Neural cell (in vitro differentiated cells): ENCODE data around the gene CPB2.

ENCODE experiments used
- EP300 ChIP-seq: fragments of 450-650 bp; conservative IDR thresholded peaks from 2 replicates; pipeline ENCODE4 v1.6.1; 2014; ENCODE audit warnings: antibody characterized with exemption, mild to moderate bottlenecking, moderate library complexity; ENCODE audit not compliant: poor library complexity, severe bottlenecking
- EZH2 ChIP-seq: fragments of 200-600, 300-800 bp; shearing (Covaris generic), sonication (generic); IDR thresholded peaks from 2 replicates; pipeline ENCODE4 v1.6.1; 2014; ENCODE audit warnings: antibody characterized with exemption, low read length, borderline replicate concordance, mild to moderate bottlenecking; ENCODE audit not compliant: insufficient read depth, poor library complexity, severe bottlenecking
- POLR2AphosphoS5 ChIP-seq: IDR thresholded peaks from 2 replicates; pipeline ENCODE4 v1.6.1; 2012
- SMC3 ChIP-seq: fragments of 450-650 bp; conservative IDR thresholded peaks from 2 replicates; pipeline ENCODE4 v1.6.1; 2014; ENCODE audit warnings: antibody characterized with exemption, mild to moderate bottlenecking, moderate library complexity; ENCODE audit not compliant: poor library complexity
- TF ChIP-seq, protein P1 (sequence below): fragments of 450-650 bp; IDR thresholded peaks from 2 replicates; pipeline ENCODE4 v1.5.1; 2014; ENCODE audit warnings: antibody characterized with exemption, mild to moderate bottlenecking, moderate library complexity; ENCODE audit not compliant: poor library complexity, severe bottlenecking

- TF ChIP-seq, protein P1, sequence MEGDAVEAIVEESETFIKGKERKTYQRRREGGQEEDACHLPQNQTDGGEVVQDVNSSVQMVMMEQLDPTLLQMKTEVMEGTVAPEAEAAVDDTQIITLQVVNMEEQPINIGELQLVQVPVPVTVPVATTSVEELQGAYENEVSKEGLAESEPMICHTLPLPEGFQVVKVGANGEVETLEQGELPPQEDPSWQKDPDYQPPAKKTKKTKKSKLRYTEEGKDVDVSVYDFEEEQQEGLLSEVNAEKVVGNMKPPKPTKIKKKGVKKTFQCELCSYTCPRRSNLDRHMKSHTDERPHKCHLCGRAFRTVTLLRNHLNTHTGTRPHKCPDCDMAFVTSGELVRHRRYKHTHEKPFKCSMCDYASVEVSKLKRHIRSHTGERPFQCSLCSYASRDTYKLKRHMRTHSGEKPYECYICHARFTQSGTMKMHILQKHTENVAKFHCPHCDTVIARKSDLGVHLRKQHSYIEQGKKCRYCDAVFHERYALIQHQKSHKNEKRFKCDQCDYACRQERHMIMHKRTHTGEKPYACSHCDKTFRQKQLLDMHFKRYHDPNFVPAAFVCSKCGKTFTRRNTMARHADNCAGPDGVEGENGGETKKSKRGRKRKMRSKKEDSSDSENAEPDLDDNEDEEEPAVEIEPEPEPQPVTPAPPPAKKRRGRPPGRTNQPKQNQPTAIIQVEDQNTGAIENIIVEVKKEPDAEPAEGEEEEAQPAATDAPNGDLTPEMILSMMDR, result no peak
- TF ChIP-seq EP300, result no peak
- TF ChIP-seq POLR2AphosphoS5, result no peak
- no peak for TF ChIP-seq SMC3
- TF ChIP-seq EZH2, result no peak
These were observed 47.9 kb upstream of the CPB2 start for GRCh38 chr13:46152627-46153328.
